ENCODE results near the gene PPM1L. TPM values are rescaled to one million over a fixed set of nuclear protein-coding genes. Genes with fewer than 3 reads are reported as not detected.

The PPM1L gene
- total RNA-seq, 1 experiment from 2014 or later, result 5.0 TPM

DNA sequence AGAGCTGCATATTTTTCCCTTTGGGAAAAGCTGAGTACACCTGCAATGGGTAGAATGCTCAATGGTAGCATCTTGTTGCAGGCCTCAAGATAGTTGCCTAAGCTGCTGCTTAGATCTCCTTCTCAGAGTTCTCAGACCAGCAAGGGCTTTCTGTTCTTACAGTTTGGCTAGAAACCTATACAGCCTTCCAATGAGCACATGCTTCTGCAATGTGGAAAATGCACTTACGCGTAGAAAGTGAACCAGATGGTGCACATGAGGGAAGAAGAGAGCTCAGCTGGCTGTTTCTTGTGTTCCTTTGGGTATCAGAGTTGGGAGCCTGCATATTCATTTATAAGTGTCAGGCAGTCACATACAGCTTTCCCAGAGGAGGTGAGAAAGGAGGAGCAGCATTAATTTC lies 212.7 kb downstream of the PPM1L start:
- ChIA-PET POLR2A (ENCODE audit: unreplicated experiment) (no interaction called here), CTCF (no interaction called here)
- intact Hi-C loops (cut with micrococcal nuclease; ENCODE audit: unreplicated experiment), result no loop called here
- Histone ChIP-seq H3K9me3 (ENCODE audit: insufficient read depth, low read depth) (peaks cover 3% of the 10 kb centered on the region; the same call in 1 of the 2 replicates), H3K27ac (no peak overlapping the region), H3K4me3 (no peak overlapping the region), H3K4me2 (no peak overlapping the region), H4K20me1 (ENCODE audit: insufficient read depth) (no peaks in the 10 kb centered on the region), H2AFZ (peak overlapping the region; percentile 65; the same call in 1 of the 2 replicates), H3K79me2 (ENCODE audit: low read depth) (no peaks in the 10 kb centered on the region), H3F3A (ENCODE audit: insufficient read depth, low read depth) (no peaks in the 10 kb centered on the region), H3K4me1 (replicated peaks; ENCODE audit: insufficient read depth) (no peaks in the 10 kb centered on the region), H3K27me3 (ENCODE audit: insufficient read depth, low read depth) (no peaks in the 10 kb centered on the region), H3K9me2 (ENCODE audit: insufficient read depth) (no peaks in the 10 kb centered on the region), H3K36me3 (ENCODE audit: low read depth) (no peaks in the 10 kb centered on the region)
- no TSS peak for BruUV-seq (replicated peaks)
- DNase-seq, result no peak
- TF ChIP-seq CTCF (conservative IDR thresholded peaks at IDR 0.05) (no peak), EZH2 (IDR thresholded peaks at IDR 0.05; ENCODE audit: low read depth) (no peak)

- ChIA-PET POLR2A (ENCODE audit: unreplicated experiment) (no interaction called here), CTCF (no interaction called here)
- Histone ChIP-seq H3K27ac (no peak overlapping the region), H2AFZ (no peak overlapping the region), H3K9me2 (ENCODE audit: insufficient read depth) (no peaks in the 10 kb centered on the region), H4K20me1 (ENCODE audit: insufficient read depth) (no peaks in the 10 kb centered on the region), H3K4me3 (no peak overlapping the region), H3K4me1 (replicated peaks; ENCODE audit: insufficient read depth) (no peaks in the 10 kb centered on the region), H3K36me3 (ENCODE audit: low read depth) (no peaks in the 10 kb centered on the region), H3K4me2 (no peak overlapping the region), H3F3A (ENCODE audit: insufficient read depth, low read depth) (no peaks in the 10 kb centered on the region), H3K79me2 (ENCODE audit: low read depth) (no peaks in the 10 kb centered on the region), H3K27me3 (ENCODE audit: insufficient read depth, low read depth) (no peaks in the 10 kb centered on the region), H3K9me3 (ENCODE audit: insufficient read depth, low read depth) (peaks cover 8% of the 10 kb centered on the region; the same call in 1 of the 2 replicates)
- intact Hi-C loops (cut with micrococcal nuclease; ENCODE audit: unreplicated experiment), result no loop called here
- no peak for DNase-seq
- no TSS peak for BruUV-seq (replicated peaks)
- TF ChIP-seq EZH2 (IDR thresholded peaks at IDR 0.05; ENCODE audit: low read depth), result no peak
- no peak for TF ChIP-seq CTCF (conservative IDR thresholded peaks at IDR 0.05)
Observed at GRCh38 chr3:160973067-160973809, 217.2 kb downstream of the PPM1L start.

GRCh38 chr3:160977773-160978172 lies 221.7 kb downstream of the PPM1L start:
- Histone ChIP-seq H4K20me1 (ENCODE audit: insufficient read depth) (no peaks in the 10 kb centered on the region), H3F3A (ENCODE audit: insufficient read depth, low read depth) (no peaks in the 10 kb centered on the region), H3K4me3 (no peak overlapping the region), H2AFZ (no peak overlapping the region), H3K79me2 (ENCODE audit: low read depth) (no peaks in the 10 kb centered on the region), H3K4me2 (no peak overlapping the region), H3K27me3 (ENCODE audit: insufficient read depth, low read depth) (no peaks in the 10 kb centered on the region), H3K27ac (no peak overlapping the region), H3K36me3 (ENCODE audit: low read depth) (no peaks in the 10 kb centered on the region), H3K9me2 (ENCODE audit: insufficient read depth) (no peaks in the 10 kb centered on the region), H3K4me1 (replicated peaks; ENCODE audit: insufficient read depth) (no peaks in the 10 kb centered on the region), H3K9me3 (ENCODE audit: insufficient read depth, low read depth) (0 out of 2 replicates have a peak, but pooled peaks cover 5% of the 10 kb centered on the region)
- intact Hi-C loops (cut with micrococcal nuclease; ENCODE audit: unreplicated experiment), result no loop called here
- POLR2A ChIA-PET (ENCODE audit: unreplicated experiment), result no interaction called here
- no TSS peak for BruUV-seq (replicated peaks)
- no peak for DNase-seq
- CTCF ChIA-PET, result no interaction called here
- TF ChIP-seq CTCF (conservative IDR thresholded peaks at IDR 0.05) (no peak), EZH2 (IDR thresholded peaks at IDR 0.05; ENCODE audit: low read depth) (no peak)

Measured in PC-9 (cell line).